PC-9 (cell line): ENCODE results near the gene SRPK2.

Experiments
- EZH2 ChIP-seq: fragments of 200-600 bp; sonication (generic); IDR thresholded peaks from 2 replicates; pipeline ENCODE4 v1.8.0; 2017; ENCODE audit warnings: antibody characterized with exemption, low read depth
- TF ChIP-seq, protein P1 (sequence below): fragments of 200-600 bp; sonication (generic); conservative IDR thresholded peaks from 2 replicates; pipeline ENCODE4 v1.6.1; 2017; ENCODE audit warnings: mixed run types, antibody characterized with exemption, mild to moderate bottlenecking, moderate library complexity

- TF ChIP-seq, protein P1, sequence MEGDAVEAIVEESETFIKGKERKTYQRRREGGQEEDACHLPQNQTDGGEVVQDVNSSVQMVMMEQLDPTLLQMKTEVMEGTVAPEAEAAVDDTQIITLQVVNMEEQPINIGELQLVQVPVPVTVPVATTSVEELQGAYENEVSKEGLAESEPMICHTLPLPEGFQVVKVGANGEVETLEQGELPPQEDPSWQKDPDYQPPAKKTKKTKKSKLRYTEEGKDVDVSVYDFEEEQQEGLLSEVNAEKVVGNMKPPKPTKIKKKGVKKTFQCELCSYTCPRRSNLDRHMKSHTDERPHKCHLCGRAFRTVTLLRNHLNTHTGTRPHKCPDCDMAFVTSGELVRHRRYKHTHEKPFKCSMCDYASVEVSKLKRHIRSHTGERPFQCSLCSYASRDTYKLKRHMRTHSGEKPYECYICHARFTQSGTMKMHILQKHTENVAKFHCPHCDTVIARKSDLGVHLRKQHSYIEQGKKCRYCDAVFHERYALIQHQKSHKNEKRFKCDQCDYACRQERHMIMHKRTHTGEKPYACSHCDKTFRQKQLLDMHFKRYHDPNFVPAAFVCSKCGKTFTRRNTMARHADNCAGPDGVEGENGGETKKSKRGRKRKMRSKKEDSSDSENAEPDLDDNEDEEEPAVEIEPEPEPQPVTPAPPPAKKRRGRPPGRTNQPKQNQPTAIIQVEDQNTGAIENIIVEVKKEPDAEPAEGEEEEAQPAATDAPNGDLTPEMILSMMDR = no peak
- TF ChIP-seq EZH2 = no peak
Observed at GRCh38 chr7:105270117-105270516, 118.6 kb downstream of the SRPK2 start.
